Fibroblast of skin of back (primary cell): ENCODE results near the gene NR3C1.

Experiments
- DNase-seq: peaks from one replicate; pipeline ENCODE4 v3.0.0-alpha.2; 2013

NR3C1 gene

GRCh38 chr5:143398053-143398355 lies 5.5 kb downstream of the NR3C1 start:
- no peak for DNase-seq

- no peak for DNase-seq
Measured at GRCh38 chr5:143397302-143398052, 6.0 kb downstream of the NR3C1 start.

GRCh38 chr5:143396353-143396940 lies 7.0 kb downstream of the NR3C1 start:
- DNase-seq, result no peak

- no peak for DNase-seq
Measured at GRCh38 chr5:143395638-143396352, 7.7 kb downstream of the NR3C1 start.

- DNase-seq, result no peak
Measured at GRCh38 chr5:143393524-143393923, 10.0 kb downstream of the NR3C1 start.

- peak; percentile 17 for DNase-seq
Measured at GRCh38 chr5:143390941-143391340, 12.5 kb downstream of the NR3C1 start.

GRCh38 chr5:143390258-143390657 lies 13.2 kb downstream of the NR3C1 start:
- DNase-seq, result no peak

- peak; percentile 62 for DNase-seq
Measured at GRCh38 chr5:143386725-143387124, 16.8 kb downstream of the NR3C1 start.

- DNase-seq, result no peak
Measured at GRCh38 chr5:143384865-143385657, 18.4 kb downstream of the NR3C1 start.

- no peak for DNase-seq
Measured at GRCh38 chr5:143383988-143384387, 19.5 kb downstream of the NR3C1 start.

- DNase-seq, result no peak
Measured at GRCh38 chr5:143379606-143380005, 23.9 kb downstream of the NR3C1 start.

- peak; percentile 80 for DNase-seq
Measured at GRCh38 chr5:143376911-143377813, 26.3 kb downstream of the NR3C1 start.

- DNase-seq, result no peak
Measured at GRCh38 chr5:143376195-143376779, 27.2 kb downstream of the NR3C1 start.

- peak; percentile 25 for DNase-seq
Measured at GRCh38 chr5:143374496-143375217, 28.8 kb downstream of the NR3C1 start.

GRCh38 chr5:143373076-143373475 lies 30.4 kb downstream of the NR3C1 start:
- no peak for DNase-seq

GRCh38 chr5:143372187-143372829 lies 31.2 kb downstream of the NR3C1 start:
- no peak for DNase-seq

- DNase-seq, result no peak
Measured at GRCh38 chr5:143370440-143370839, 33.0 kb downstream of the NR3C1 start.

GRCh38 chr5:143364061-143364460 lies 39.4 kb downstream of the NR3C1 start:
- DNase-seq, result no peak

GRCh38 chr5:143362664-143363227 lies 40.7 kb downstream of the NR3C1 start:
- no peak for DNase-seq

- no peak for DNase-seq
Measured at GRCh38 chr5:143361438-143361837, 42.0 kb downstream of the NR3C1 start.
